HEK293 (cell line): ENCODE measurements around the gene IGF2BP2.
A peak's percentile ranks its signal among the peaks of the same experiment; 100 is the strongest.
"Not testable (repeated sequence)": the region's sequence is repeated elsewhere in the genome, so short reads cannot be mapped to it uniquely, and the experiment has no call there.

Source experiments
- ZBTB17 ChIP-seq: fragments of 450-650 bp; formaldehyde crosslinking; IDR thresholded peaks from 2 replicates; pipeline ENCODE4 v1.5.1; 2016; ENCODE audit warnings: missing biosample characterization, missing genetic modification characterization
- ZNF248 ChIP-seq: fragments of 450-650 bp; formaldehyde crosslinking; IDR thresholded peaks from 2 replicates; pipeline ENCODE4 v1.5.1; 2017; ENCODE audit warnings: missing biosample characterization, missing genetic modification characterization
- ZNF426 ChIP-seq: fragments of 450-650 bp; formaldehyde crosslinking; IDR thresholded peaks from 2 replicates; pipeline ENCODE4 v1.5.1; 2017; ENCODE audit warnings: missing biosample characterization, missing genetic modification characterization, mild to moderate bottlenecking, inconsistent platforms, moderate library complexity
- ZNF654 ChIP-seq: fragments of 450-650 bp; formaldehyde crosslinking; IDR thresholded peaks from 2 replicates; pipeline ENCODE4 v1.5.1; 2016; ENCODE audit warnings: low read depth, missing biosample characterization, missing genetic modification characterization
- ZNF660 ChIP-seq: fragments of 450-650 bp; IDR thresholded peaks from 2 replicates; pipeline ENCODE4 v1.5.1; 2018; ENCODE audit warnings: missing biosample characterization, mild to moderate bottlenecking, missing genetic modification characterization
- TF ChIP-seq, protein P1 (sequence below): fragments of 450-650 bp; formaldehyde crosslinking; IDR thresholded peaks from 2 replicates; pipeline ENCODE4 v1.5.1; 2016; ENCODE audit warnings: missing biosample characterization, missing genetic modification characterization
- TF ChIP-seq, protein P2 (sequence below): fragments of 450-650 bp; formaldehyde crosslinking; IDR thresholded peaks from 2 replicates; pipeline ENCODE4 v1.5.1; 2016; ENCODE audit warnings: missing biosample characterization, missing genetic modification characterization

DNA sequence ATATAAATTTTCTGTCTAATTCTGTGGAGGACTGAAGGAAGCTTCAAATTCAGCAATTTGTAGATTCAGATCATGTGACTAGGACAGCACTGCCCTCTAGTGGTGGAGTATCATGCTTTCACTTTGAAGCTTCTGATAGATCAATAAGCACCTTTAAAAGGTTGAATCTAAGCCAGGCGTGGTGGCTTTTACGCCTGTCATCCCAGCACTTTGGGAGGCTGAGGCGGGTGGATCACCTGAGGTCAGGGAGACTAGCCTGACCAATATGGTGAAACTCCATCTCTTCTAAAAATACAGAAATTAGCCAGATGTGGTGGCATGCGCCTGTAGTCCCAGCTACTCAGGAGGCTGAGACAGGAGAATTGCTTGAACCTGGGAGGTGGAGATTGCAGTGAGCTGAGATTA lies 56.3 kb downstream of the IGF2BP2 start:
- TF ChIP-seq ZNF654 (tag by site-specific recombination): peak; percentile 45
- TF ChIP-seq, protein P1, sequence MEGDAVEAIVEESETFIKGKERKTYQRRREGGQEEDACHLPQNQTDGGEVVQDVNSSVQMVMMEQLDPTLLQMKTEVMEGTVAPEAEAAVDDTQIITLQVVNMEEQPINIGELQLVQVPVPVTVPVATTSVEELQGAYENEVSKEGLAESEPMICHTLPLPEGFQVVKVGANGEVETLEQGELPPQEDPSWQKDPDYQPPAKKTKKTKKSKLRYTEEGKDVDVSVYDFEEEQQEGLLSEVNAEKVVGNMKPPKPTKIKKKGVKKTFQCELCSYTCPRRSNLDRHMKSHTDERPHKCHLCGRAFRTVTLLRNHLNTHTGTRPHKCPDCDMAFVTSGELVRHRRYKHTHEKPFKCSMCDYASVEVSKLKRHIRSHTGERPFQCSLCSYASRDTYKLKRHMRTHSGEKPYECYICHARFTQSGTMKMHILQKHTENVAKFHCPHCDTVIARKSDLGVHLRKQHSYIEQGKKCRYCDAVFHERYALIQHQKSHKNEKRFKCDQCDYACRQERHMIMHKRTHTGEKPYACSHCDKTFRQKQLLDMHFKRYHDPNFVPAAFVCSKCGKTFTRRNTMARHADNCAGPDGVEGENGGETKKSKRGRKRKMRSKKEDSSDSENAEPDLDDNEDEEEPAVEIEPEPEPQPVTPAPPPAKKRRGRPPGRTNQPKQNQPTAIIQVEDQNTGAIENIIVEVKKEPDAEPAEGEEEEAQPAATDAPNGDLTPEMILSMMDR: not testable (repeated sequence)
- TF ChIP-seq, protein P2, sequence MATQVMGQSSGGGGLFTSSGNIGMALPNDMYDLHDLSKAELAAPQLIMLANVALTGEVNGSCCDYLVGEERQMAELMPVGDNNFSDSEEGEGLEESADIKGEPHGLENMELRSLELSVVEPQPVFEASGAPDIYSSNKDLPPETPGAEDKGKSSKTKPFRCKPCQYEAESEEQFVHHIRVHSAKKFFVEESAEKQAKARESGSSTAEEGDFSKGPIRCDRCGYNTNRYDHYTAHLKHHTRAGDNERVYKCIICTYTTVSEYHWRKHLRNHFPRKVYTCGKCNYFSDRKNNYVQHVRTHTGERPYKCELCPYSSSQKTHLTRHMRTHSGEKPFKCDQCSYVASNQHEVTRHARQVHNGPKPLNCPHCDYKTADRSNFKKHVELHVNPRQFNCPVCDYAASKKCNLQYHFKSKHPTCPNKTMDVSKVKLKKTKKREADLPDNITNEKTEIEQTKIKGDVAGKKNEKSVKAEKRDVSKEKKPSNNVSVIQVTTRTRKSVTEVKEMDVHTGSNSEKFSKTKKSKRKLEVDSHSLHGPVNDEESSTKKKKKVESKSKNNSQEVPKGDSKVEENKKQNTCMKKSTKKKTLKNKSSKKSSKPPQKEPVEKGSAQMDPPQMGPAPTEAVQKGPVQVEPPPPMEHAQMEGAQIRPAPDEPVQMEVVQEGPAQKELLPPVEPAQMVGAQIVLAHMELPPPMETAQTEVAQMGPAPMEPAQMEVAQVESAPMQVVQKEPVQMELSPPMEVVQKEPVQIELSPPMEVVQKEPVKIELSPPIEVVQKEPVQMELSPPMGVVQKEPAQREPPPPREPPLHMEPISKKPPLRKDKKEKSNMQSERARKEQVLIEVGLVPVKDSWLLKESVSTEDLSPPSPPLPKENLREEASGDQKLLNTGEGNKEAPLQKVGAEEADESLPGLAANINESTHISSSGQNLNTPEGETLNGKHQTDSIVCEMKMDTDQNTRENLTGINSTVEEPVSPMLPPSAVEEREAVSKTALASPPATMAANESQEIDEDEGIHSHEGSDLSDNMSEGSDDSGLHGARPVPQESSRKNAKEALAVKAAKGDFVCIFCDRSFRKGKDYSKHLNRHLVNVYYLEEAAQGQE (tag by site-specific recombination): not testable (repeated sequence)
- TF ChIP-seq ZNF660 (tag by site-specific recombination); ZBTB17 (tag by site-specific recombination); ZNF248 (tag by site-specific recombination); ZNF426: not testable (repeated sequence)
